BJ (cell line): Measurements from ENCODE around the gene SNRNP48. TPM values are rescaled to one million over a fixed set of nuclear protein-coding genes. Genes with fewer than 3 reads are reported as not detected.

Experiments used
- CTCF ChIA-PET: fragments of 350-600 bp; formaldehyde crosslinking; extraction: SDS; loops from one replicate; lab custom pipeline; 2021; ENCODE audit warnings: antibody characterized with exemption, inconsistent platforms; lab: Yijun Ruan, JAX
- POLR2A ChIA-PET: fragments of 300-600 bp; sonication (Branson Sonifier 250); formaldehyde crosslinking; extraction: SDS; loops from one replicate; lab custom pipeline; 2021; ENCODE audit warnings: antibody characterized with exemption; lab: Charles Lee
- DNase-seq: peaks from one replicate; pipeline ENCODE4 v3.0.0-alpha.2; 2011; ENCODE audit warnings: low read depth
- H3K27me3 ChIP-seq: 2 replicates; pipeline ENCODE4 v1.6.0; 2011; ENCODE audit warnings: low read length; ENCODE audit not compliant: control insufficient read depth, insufficient read depth
- H3K36me3 ChIP-seq: 2 replicates; pipeline ENCODE4 v1.5.1; 2011; ENCODE audit warnings: low read length; ENCODE audit not compliant: control insufficient read depth, insufficient read depth
- H3K4me3 ChIP-seq: 2 replicates; pipeline ENCODE4 v1.5.1; 2011; ENCODE audit warnings: low read depth, mild to moderate bottlenecking, control low read depth, low read length
- CTCF ChIP-seq: IDR thresholded peaks from 2 replicates; pipeline ENCODE4 v1.5.1; 2011; ENCODE audit warnings: low read depth, mild to moderate bottlenecking, control low read depth, inconsistent platforms, low read length, moderate library complexity; ENCODE audit not compliant: insufficient read depth
- polyA plus RNA-seq: library from polyadenylated mRNA; depleted of rRNA; stranded (reverse); fragments of >200 nt; gene quantifications from 2 replicates; pipeline ENCODE4 v1.2.3, GENCODE V29; 2011

The SNRNP48 gene
- polyA plus RNA-seq, 1 experiment, result 2.6 TPM

GRCh38 chr6:7587631-7588100 lies 2.3 kb upstream of the SNRNP48 start:
- no peak for TF ChIP-seq CTCF
- POLR2A ChIA-PET, result no interaction called here
- no peak overlapping the region for H3K4me3 ChIP-seq
- CTCF ChIA-PET, result no interaction called here
- 0 out of 2 replicates have a peak, but pooled peaks cover 2% of the 10 kb centered on the region for H3K36me3 ChIP-seq
- H3K27me3 ChIP-seq, result no peaks in the 10 kb centered on the region
- DNase-seq, result no peak

DNA sequence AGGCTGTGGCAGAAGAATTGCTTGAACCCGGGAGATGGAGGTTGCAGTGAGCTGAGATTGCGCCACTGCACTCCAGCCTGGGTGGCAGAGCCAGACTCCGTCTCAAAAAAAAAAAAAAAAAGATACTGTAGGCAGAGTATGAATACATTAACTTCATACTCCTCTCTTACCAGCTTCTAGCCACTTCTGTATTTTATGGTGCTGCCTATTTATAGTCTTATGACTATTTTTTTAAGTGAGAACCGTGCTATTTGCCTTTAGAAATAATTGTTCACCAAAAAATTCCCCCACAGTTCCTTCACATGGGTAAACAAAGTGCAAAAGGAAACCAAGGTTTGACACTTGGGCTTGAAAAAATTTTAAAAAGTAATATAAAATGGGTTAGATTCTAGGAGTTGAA lies 1.5 kb upstream of the SNRNP48 start:
- ChIA-PET POLR2A (no interaction called here), CTCF (no interaction called here)
- H3K4me3 ChIP-seq, result no peak overlapping the region
- no peak for TF ChIP-seq CTCF
- no peaks in the 10 kb centered on the region for H3K27me3 ChIP-seq
- no peaks in the 10 kb centered on the region for H3K36me3 ChIP-seq
- DNase-seq, result no peak

DNA sequence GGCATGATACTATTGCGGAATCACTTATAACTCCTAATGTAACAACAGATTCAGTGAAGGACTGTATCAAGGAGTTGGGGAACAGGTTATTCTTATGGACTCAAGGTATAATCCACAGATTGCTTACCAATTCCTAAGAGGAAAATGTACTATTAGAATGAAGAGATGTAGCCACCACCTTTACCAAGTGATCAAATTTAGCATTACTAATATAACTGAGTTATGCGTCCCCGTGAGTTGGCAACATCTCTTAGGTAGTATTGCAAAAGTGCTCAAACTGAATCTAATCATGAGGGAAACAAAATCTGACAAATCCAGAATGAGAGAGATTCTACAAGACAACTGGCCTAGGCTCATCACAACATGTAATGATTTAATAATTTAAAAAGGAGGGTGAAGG lies 777 bp upstream of the SNRNP48 start:
- no peak for TF ChIP-seq CTCF
- H3K36me3 ChIP-seq, result no peaks in the 10 kb centered on the region
- no peaks in the 10 kb centered on the region for H3K27me3 ChIP-seq
- DNase-seq, result no peak
- CTCF ChIA-PET, result interaction anchor here (1.0 to 1.2 kb wide), 2 partner anchors 29 to 314 kb away, joined by 4 read pairs; no protein-coding TSS in a partner anchor
- H3K4me3 ChIP-seq, result no peak overlapping the region
- POLR2A ChIA-PET, result no interaction called here

DNA sequence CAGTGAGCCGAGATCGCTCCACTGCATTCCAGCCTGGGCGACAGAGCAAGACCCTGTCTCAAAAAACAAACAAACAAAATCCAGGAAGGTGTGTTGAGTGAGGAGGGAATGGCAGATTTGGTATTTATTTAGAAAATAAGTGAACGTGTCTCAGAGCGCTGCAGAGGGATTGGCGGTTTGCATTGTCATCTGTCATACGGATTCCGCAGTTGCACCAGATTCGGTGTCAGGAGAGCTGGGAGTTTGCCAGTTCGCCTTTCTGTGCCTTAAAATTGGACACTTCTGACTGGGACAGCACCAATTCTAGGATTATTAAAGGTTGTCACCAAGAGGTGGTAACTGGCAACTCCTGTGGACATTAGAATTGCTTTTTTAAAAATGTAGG lies 912 bp downstream of the SNRNP48 start:
- CTCF ChIA-PET, result interaction anchor here (0.9 kb wide), 1 partner anchor 314 kb away, joined by 3 read pairs; no protein-coding TSS in a partner anchor
- Histone ChIP-seq H3K4me3 (peak overlapping the region; percentile 93), H3K27me3 (no peaks in the 10 kb centered on the region), H3K36me3 (no peaks in the 10 kb centered on the region; the same call in none of the 2 replicates)
- TF ChIP-seq CTCF, result no peak
- no peak for DNase-seq
- POLR2A ChIA-PET, result no interaction called here

DNA sequence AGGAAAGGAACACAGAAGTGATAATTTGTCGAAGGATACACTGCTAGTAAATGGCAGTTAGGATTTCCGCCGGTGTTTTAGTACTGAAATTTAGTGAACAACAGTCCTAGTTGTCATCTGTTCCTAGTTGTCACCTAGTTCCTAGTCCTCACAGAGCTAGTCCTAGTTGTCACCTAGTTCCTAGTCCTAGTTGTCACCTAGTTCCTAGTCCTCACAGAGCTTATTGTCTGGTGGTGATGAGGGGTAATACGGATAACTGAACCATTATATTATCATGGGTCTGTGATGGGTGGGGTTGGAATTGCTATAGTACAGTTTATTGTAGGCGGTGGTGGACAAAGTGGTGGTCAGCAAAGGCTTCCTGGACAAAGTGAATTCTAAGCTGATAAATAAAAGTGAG lies 1.8 kb downstream of the SNRNP48 start:
- DNase-seq, result no peak
- Histone ChIP-seq H3K27me3 (no peaks in the 10 kb centered on the region), H3K36me3 (no peaks in the 10 kb centered on the region; the same call in none of the 2 replicates), H3K4me3 (no peak overlapping the region)
- ChIA-PET CTCF (no interaction called here), POLR2A (no interaction called here)
- TF ChIP-seq CTCF, result no peak
